Adrenal gland (tissue), 5 donors: ENCODE measurements around the gene CCSER1.

ENCODE experiments used
- POLR2A ChIP-seq, 2 donors: fragments of 450-650 bp; IDR thresholded peaks; one replicate each; pipeline ENCODE4 v1.6.1; 2017; ENCODE audit warnings: antibody characterized with exemption in 2 of 2, mild to moderate bottlenecking in 2 of 2, moderate library complexity in 1 of 2
- TF ChIP-seq, protein P1 (sequence below), 6 experiments: fragments of 450-650 bp in 4 of 6; fragments of 200-600 bp in 2 of 6; sonication (generic) in 1 of 6; IDR thresholded peaks; 1 replicate in 5 of 6; 2 replicates in 1 of 6; pipeline versions ENCODE4 v1.5.1 to v1.8.0; 2016 to 2021; ENCODE audit warnings: antibody characterized with exemption in 6 of 6, mild to moderate bottlenecking in 2 of 6, moderate library complexity in 1 of 6
- donor health status: DM: no; HTN: no; CAD: no.

DNA sequence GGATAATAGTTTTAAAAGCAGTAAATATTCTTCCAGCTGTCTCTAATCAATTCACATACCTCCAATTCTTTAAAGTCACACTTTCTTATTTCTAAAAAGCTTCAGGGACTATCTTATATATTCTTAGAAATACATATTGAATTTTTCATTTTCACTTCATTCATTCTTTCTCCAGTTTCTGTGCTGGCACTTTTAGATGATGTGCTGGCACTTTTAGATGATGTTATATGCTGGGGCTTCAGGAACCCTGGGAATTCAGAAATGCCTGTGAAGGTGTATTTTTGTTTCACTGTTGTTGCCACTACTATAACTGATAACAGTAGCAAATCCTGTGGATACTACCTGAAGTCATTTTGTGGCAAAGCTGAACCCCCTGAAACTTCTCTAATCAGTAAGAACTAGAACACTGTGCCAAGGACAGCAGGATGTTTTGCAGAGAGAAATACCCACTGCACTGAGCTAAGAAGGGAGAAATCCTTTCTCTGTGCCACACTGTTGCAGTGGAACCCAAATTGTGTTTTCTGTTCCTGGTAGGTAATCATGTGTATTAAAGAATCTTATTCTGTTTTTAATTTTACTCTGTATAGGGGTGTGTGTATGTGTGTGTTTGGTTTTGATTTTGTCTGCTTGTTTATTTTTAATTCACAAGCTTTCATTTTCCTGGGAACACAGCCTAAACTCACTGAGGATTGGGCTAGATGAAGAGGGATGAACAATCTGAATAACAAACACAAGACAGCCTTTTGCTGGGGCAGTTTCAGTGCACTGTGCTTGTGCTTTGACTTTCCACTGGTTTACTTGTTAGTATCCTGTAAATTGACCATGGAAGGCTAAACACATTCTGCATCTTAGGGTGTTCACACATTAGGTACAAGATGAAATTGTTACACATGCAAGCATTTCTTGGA is 898.3 kb downstream of the CCSER1 start:
- TF ChIP-seq, protein P1, sequence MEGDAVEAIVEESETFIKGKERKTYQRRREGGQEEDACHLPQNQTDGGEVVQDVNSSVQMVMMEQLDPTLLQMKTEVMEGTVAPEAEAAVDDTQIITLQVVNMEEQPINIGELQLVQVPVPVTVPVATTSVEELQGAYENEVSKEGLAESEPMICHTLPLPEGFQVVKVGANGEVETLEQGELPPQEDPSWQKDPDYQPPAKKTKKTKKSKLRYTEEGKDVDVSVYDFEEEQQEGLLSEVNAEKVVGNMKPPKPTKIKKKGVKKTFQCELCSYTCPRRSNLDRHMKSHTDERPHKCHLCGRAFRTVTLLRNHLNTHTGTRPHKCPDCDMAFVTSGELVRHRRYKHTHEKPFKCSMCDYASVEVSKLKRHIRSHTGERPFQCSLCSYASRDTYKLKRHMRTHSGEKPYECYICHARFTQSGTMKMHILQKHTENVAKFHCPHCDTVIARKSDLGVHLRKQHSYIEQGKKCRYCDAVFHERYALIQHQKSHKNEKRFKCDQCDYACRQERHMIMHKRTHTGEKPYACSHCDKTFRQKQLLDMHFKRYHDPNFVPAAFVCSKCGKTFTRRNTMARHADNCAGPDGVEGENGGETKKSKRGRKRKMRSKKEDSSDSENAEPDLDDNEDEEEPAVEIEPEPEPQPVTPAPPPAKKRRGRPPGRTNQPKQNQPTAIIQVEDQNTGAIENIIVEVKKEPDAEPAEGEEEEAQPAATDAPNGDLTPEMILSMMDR (IDR thresholded peaks at IDR 0.05) = no peak
- TF ChIP-seq POLR2A (IDR thresholded peaks at IDR 0.05) = no peak
